ENCODE data around the gene RFT1.

- TF ChIP-seq, protein P1, sequence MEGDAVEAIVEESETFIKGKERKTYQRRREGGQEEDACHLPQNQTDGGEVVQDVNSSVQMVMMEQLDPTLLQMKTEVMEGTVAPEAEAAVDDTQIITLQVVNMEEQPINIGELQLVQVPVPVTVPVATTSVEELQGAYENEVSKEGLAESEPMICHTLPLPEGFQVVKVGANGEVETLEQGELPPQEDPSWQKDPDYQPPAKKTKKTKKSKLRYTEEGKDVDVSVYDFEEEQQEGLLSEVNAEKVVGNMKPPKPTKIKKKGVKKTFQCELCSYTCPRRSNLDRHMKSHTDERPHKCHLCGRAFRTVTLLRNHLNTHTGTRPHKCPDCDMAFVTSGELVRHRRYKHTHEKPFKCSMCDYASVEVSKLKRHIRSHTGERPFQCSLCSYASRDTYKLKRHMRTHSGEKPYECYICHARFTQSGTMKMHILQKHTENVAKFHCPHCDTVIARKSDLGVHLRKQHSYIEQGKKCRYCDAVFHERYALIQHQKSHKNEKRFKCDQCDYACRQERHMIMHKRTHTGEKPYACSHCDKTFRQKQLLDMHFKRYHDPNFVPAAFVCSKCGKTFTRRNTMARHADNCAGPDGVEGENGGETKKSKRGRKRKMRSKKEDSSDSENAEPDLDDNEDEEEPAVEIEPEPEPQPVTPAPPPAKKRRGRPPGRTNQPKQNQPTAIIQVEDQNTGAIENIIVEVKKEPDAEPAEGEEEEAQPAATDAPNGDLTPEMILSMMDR (optimal IDR thresholded peaks at IDR 0.05 in 1 of 3, IDR thresholded peaks at IDR 0.05 in 1 of 3, conservative IDR thresholded peaks at IDR 0.05 in 1 of 3; ENCODE audit: extremely low read depth in 1 of 3, insufficient read depth in 2 of 3, low read length in 3 of 3): no peak
- no peak for TF ChIP-seq EZH2 (IDR thresholded peaks at IDR 0.05; ENCODE audit: low read length)
These were observed 10.9 kb upstream of the RFT1 start for GRCh38 chr3:53140847-53141845.

All from keratinocyte (primary cell).